RWPE1 (cell line): Measurements from ENCODE around the gene SLC25A28.

Experiments used
- CTCF ChIA-PET: fragments of 350-600 bp; sonication (Branson Sonifier 250); formaldehyde crosslinking; extraction: SDS; loops from one replicate; lab custom pipeline; 2021; lab: Yijun Ruan, JAX
- POLR2A ChIA-PET: fragments of 400-600 bp; formaldehyde crosslinking; extraction: SDS; loops from one replicate; lab custom pipeline; 2020; ENCODE audit warnings: antibody characterized with exemption; ENCODE audit not compliant: low non-redundant PET; lab: Yijun Ruan, JAX
- DNase-seq: peaks from one replicate; pipeline ENCODE4 v3.0.0; 2012; ENCODE audit warnings: low spot score
- H3K27ac ChIP-seq: fragments of 450-650 bp; 2 replicates; pipeline ENCODE4 v1.5.1; 2017
- TF ChIP-seq, protein P1 (sequence below): fragments of 450-650 bp; conservative IDR thresholded peaks from 2 replicates; pipeline ENCODE4 v1.5.1; 2017; ENCODE audit warnings: low read depth, mild to moderate bottlenecking

SLC25A28 gene

DNA sequence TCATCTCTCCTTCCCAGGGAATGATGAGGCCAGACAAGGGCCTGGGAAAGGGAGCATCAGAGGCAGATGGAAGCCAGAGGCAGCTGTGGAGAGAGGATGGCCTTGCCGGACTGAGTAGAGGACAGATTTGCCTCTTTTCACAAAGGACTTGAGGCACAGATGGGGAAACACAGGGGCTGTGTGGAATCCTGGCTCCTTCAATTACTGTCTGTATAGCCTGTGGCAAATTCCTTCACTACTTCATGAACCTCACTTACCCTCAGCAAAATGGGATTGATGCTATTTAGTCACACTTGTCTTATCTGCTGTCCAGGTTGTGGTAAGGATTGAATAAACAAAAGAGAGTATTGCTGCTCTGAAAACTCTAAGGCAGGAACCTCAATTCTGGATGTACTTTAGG is 40.3 kb downstream of the SLC25A28 start:
- no peak overlapping the region for H3K27ac ChIP-seq
- CTCF ChIA-PET = interaction anchor here (0.5 kb wide), 1 partner anchor 71 kb away, joined by 3 read pairs; no protein-coding TSS in a partner anchor
- POLR2A ChIA-PET = no interaction called here
- TF ChIP-seq, protein P1, sequence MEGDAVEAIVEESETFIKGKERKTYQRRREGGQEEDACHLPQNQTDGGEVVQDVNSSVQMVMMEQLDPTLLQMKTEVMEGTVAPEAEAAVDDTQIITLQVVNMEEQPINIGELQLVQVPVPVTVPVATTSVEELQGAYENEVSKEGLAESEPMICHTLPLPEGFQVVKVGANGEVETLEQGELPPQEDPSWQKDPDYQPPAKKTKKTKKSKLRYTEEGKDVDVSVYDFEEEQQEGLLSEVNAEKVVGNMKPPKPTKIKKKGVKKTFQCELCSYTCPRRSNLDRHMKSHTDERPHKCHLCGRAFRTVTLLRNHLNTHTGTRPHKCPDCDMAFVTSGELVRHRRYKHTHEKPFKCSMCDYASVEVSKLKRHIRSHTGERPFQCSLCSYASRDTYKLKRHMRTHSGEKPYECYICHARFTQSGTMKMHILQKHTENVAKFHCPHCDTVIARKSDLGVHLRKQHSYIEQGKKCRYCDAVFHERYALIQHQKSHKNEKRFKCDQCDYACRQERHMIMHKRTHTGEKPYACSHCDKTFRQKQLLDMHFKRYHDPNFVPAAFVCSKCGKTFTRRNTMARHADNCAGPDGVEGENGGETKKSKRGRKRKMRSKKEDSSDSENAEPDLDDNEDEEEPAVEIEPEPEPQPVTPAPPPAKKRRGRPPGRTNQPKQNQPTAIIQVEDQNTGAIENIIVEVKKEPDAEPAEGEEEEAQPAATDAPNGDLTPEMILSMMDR = no peak
- no peak for DNase-seq

DNA sequence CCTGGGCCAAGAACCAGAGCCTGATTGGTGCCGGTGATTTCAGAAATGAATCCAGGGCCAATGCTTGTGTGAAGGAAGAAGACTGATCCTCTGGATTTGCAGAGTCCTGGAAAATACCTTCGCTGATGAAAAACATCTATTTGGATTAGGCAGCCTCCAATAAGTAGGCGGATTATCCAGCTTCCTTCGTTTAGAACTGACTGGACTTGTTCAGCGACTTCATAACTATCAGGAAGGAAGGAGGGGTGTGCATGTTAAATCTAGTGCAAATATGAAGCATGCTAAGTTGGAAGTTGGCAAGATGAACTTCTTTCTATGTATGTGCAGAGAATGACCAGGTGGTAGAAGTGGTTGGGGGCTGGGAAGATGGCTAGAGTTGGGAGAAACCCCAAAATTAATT is 46.4 kb downstream of the SLC25A28 start:
- CTCF ChIA-PET = interaction anchor here (0.6 to 0.7 kb wide), 2 partner anchors 14 to 607 kb away, joined by 3 to 6 read pairs; no protein-coding TSS in a partner anchor
- POLR2A ChIA-PET = no interaction called here
- TF ChIP-seq, protein P1 = no peak
- no peak for DNase-seq
- no peak overlapping the region for H3K27ac ChIP-seq

DNA sequence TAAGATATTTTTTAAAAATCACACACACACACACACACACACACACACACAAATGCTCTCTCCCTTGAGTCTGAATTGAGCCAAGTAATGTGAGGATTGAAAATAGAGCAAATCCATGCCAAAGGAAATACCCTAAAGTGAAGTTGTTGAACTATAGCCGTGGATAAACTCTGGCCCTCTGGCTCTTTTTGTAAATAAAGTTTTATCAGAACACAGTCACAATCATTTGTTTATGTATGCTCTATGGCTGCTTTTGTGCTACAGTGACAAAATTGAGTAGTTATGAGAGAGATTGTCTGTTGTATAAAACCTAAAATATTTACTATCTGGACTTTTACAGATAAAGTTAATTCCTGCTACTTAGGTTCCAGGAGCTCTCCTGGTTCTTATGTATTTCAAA is 48.4 kb downstream of the SLC25A28 start:
- TF ChIP-seq, protein P1 = no peak
- no peak for DNase-seq
- H3K27ac ChIP-seq = no peak overlapping the region
- ChIA-PET POLR2A (no interaction called here), CTCF (interaction anchor here (1.8 kb wide), 1 partner anchor 11 kb away, joined by 4 read pairs; no protein-coding TSS in a partner anchor)

DNA sequence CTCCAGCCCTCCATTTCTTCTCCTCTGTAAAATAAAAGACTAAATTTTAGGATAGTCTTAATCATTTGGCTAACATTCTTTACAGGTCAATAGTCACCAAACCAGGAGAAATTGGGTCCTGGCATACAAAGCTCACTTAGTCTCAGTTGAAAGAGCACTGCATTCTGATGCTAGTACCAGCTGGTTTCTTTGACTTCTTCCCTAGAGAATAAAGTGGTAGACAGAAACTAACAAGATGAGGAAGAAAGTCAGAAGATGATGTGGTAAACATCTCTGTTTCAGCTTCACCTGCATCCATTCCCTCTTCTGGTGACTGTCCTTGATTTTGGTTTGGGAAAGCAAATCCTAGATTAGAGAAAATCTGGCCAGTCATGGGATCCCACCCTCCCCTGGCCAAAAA is 50.3 kb downstream of the SLC25A28 start:
- ChIA-PET POLR2A (no interaction called here), CTCF (interaction anchor here (1.8 kb wide), 1 partner anchor 9 kb away, joined by 4 read pairs; no protein-coding TSS in a partner anchor)
- H3K27ac ChIP-seq = no peak overlapping the region
- TF ChIP-seq, protein P1 = no peak
- no peak for DNase-seq

DNA sequence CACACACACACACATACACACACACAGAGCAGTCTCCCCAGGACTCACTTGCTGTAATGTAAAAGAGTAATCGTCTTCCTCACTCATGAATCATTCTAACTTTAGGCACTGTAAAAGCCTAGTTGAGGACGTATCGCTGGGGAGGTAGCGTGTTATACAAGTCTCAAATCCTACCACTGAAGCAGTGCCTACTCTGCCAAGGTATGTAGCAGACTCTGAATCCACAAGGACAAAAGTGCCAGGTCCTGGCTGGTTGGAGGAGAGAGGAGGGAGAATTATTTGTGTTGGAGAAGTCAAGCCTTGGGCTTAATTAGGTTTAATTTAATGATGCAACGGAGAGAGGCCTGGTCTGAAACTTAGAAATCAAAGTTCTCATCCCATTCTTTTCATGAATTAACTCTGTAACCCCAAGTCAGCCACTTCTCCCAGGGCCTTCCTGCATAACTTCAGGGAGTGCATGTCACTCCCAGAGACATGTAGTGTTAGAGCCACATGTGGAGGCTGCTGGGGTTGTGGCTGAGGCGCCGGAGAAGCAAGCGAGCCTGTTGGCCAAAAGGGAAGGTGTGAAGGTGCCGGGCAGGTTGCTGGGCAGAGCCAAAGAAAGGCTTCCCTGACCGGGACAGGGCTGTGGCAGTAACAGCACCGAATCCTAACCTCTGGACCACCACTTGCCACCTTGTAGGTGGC is 50.8 kb downstream of the SLC25A28 start:
- no peak overlapping the region for H3K27ac ChIP-seq
- ChIA-PET CTCF (no interaction called here), POLR2A (no interaction called here)

DNA sequence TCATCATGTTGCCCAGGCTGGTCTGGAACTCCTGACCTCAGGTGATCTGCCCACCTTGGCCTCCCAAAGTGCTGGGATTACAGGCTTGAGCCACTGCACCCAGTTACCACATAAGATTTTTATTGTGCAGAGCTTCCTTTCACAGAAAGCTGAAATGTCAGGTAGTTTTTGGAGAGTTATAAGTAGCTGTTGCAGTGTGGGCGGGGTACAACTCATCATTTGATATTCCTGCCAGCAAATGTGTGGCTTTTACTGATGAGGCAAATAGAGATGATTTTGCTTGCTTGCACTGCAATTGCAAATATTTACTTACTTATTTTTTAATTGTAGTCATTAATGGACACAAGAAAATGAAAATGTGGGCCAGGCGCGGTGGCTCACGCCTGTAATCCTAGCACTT is 55.1 kb downstream of the SLC25A28 start:
- ChIA-PET CTCF (interaction anchor here (0.5 kb wide), 1 partner anchor 10 kb away, joined by 4 read pairs; no protein-coding TSS in a partner anchor), POLR2A (no interaction called here)
- no peak overlapping the region for H3K27ac ChIP-seq
- TF ChIP-seq, protein P1 = no peak
- DNase-seq = no peak

More for the DNA sequence above, 50.8 kb downstream of the SLC25A28 start:
- DNase-seq = no peak
- TF ChIP-seq, protein P1 = no peak
